ENCODE data around the gene ATXN1. TPM values are rescaled to one million over a fixed set of nuclear protein-coding genes. Genes with fewer than 3 reads are reported as not detected.

The ATXN1 gene
- polyA plus RNA-seq, 1 donor from 2014 or later = 28.2 TPM

- Histone ChIP-seq H3K4me3 (ENCODE audit: low read length) (no peak overlapping the region), H3K79me2 (replicated peaks; ENCODE audit: insufficient read depth, low read length) (no peaks in the 10 kb centered on the region), H3K9ac (ENCODE audit: low read length) (no peak overlapping the region), H3K27me3 (ENCODE audit: insufficient read depth, low read depth, low read length) (no peaks in the 10 kb centered on the region), H4K20me1 (ENCODE audit: insufficient read depth) (no peaks in the 10 kb centered on the region), H3F3A (ENCODE audit: insufficient read depth, low read length, poor library complexity, severe bottlenecking) (no peaks in the 10 kb centered on the region), H3K9me3 (ENCODE audit: low read length) (no peaks in the 10 kb centered on the region), H3K27ac (ENCODE audit: low read length) (no peak overlapping the region), H2AFZ (ENCODE audit: low read depth, low read length) (no peak overlapping the region), H3K36me3 (ENCODE audit: insufficient read depth, low read length) (no peaks in the 10 kb centered on the region), H3K9me2 (ENCODE audit: insufficient read depth, low read length) (no peaks in the 10 kb centered on the region), H3K4me2 (ENCODE audit: low read length) (no peak overlapping the region)
- no peak for TF ChIP-seq EZH2 (IDR thresholded peaks at IDR 0.05; ENCODE audit: borderline replicate concordance, insufficient read depth, low read length, poor library complexity, severe bottlenecking)
- no peak for TF ChIP-seq TAF1 (IDR thresholded peaks at IDR 0.05; ENCODE audit: low read depth)
- no peak for TF ChIP-seq SMC3 (conservative IDR thresholded peaks at IDR 0.05; ENCODE audit: poor library complexity)
- TF ChIP-seq RAD21 (conservative IDR thresholded peaks at IDR 0.05) = no peak
- TF ChIP-seq, protein P1, sequence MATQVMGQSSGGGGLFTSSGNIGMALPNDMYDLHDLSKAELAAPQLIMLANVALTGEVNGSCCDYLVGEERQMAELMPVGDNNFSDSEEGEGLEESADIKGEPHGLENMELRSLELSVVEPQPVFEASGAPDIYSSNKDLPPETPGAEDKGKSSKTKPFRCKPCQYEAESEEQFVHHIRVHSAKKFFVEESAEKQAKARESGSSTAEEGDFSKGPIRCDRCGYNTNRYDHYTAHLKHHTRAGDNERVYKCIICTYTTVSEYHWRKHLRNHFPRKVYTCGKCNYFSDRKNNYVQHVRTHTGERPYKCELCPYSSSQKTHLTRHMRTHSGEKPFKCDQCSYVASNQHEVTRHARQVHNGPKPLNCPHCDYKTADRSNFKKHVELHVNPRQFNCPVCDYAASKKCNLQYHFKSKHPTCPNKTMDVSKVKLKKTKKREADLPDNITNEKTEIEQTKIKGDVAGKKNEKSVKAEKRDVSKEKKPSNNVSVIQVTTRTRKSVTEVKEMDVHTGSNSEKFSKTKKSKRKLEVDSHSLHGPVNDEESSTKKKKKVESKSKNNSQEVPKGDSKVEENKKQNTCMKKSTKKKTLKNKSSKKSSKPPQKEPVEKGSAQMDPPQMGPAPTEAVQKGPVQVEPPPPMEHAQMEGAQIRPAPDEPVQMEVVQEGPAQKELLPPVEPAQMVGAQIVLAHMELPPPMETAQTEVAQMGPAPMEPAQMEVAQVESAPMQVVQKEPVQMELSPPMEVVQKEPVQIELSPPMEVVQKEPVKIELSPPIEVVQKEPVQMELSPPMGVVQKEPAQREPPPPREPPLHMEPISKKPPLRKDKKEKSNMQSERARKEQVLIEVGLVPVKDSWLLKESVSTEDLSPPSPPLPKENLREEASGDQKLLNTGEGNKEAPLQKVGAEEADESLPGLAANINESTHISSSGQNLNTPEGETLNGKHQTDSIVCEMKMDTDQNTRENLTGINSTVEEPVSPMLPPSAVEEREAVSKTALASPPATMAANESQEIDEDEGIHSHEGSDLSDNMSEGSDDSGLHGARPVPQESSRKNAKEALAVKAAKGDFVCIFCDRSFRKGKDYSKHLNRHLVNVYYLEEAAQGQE (IDR thresholded peaks at IDR 0.05; ENCODE audit: borderline replicate concordance) = no peak
- TF ChIP-seq, protein P2, sequence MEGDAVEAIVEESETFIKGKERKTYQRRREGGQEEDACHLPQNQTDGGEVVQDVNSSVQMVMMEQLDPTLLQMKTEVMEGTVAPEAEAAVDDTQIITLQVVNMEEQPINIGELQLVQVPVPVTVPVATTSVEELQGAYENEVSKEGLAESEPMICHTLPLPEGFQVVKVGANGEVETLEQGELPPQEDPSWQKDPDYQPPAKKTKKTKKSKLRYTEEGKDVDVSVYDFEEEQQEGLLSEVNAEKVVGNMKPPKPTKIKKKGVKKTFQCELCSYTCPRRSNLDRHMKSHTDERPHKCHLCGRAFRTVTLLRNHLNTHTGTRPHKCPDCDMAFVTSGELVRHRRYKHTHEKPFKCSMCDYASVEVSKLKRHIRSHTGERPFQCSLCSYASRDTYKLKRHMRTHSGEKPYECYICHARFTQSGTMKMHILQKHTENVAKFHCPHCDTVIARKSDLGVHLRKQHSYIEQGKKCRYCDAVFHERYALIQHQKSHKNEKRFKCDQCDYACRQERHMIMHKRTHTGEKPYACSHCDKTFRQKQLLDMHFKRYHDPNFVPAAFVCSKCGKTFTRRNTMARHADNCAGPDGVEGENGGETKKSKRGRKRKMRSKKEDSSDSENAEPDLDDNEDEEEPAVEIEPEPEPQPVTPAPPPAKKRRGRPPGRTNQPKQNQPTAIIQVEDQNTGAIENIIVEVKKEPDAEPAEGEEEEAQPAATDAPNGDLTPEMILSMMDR (IDR thresholded peaks at IDR 0.05; ENCODE audit: poor library complexity, severe bottlenecking) = no peak
- TF ChIP-seq EP300 (conservative IDR thresholded peaks at IDR 0.05; ENCODE audit: poor library complexity, severe bottlenecking) = no peak
- TF ChIP-seq POLR2AphosphoS5 (IDR thresholded peaks at IDR 0.05) = no peak
- no peak for TF ChIP-seq MXI1 (conservative IDR thresholded peaks at IDR 0.05; ENCODE audit: poor library complexity, severe bottlenecking)
Measured at GRCh38 chr6:16402581-16402900, 358.7 kb downstream of the ATXN1 start.

DNA sequence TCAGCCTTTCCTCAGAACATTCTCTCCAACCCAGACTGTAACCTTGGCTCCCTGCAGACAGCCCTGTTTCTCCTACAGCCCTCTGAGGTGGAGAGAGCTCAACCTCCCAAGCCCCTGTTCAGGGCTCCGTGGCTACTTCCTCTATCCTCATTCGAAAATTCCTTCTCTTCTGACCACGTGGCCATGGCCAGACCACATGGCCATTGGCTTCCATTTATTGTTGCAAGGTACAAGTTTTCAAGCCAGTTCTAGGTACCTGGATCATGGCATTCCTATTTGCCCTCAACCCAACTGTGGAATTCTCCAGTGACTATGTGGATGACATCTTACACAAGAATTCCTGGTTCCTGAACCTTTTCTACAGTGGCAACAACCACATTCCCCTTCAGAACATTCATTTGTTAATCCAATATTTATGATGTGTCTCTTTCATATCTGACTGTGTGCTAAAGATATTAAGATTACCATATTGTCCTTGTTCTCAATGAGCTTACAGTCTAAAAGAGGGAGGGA, 361.0 kb downstream of the ATXN1 start:
- H4K20me1 ChIP-seq (ENCODE audit: insufficient read depth) = no peaks in the 10 kb centered on the region
- H3K27me3 ChIP-seq (ENCODE audit: insufficient read depth, low read depth, low read length) = no peaks in the 10 kb centered on the region
- H3K9me3 ChIP-seq (ENCODE audit: low read length) = no peaks in the 10 kb centered on the region
- no peaks in the 10 kb centered on the region for H3F3A ChIP-seq (ENCODE audit: insufficient read depth, low read length, poor library complexity, severe bottlenecking)
- no peak overlapping the region for H3K4me2 ChIP-seq (ENCODE audit: low read length)
- no peak overlapping the region for H3K27ac ChIP-seq (ENCODE audit: low read length)
- TF ChIP-seq POLR2AphosphoS5 (IDR thresholded peaks at IDR 0.05) (no peak), EP300 (conservative IDR thresholded peaks at IDR 0.05; ENCODE audit: poor library complexity, severe bottlenecking) (no peak), TAF1 (IDR thresholded peaks at IDR 0.05; ENCODE audit: low read depth) (no peak), EZH2 (IDR thresholded peaks at IDR 0.05; ENCODE audit: borderline replicate concordance, insufficient read depth, low read length, poor library complexity, severe bottlenecking) (no peak), RAD21 (conservative IDR thresholded peaks at IDR 0.05) (no peak), MXI1 (conservative IDR thresholded peaks at IDR 0.05; ENCODE audit: poor library complexity, severe bottlenecking) (no peak), SMC3 (conservative IDR thresholded peaks at IDR 0.05; ENCODE audit: poor library complexity) (no peak)
- TF ChIP-seq, protein P1 (IDR thresholded peaks at IDR 0.05; ENCODE audit: borderline replicate concordance) = no peak
- TF ChIP-seq, protein P2 (IDR thresholded peaks at IDR 0.05; ENCODE audit: poor library complexity, severe bottlenecking) = no peak
- H3K36me3 ChIP-seq (ENCODE audit: insufficient read depth, low read length) = no peaks in the 10 kb centered on the region
- no peaks in the 10 kb centered on the region for H3K79me2 ChIP-seq (replicated peaks; ENCODE audit: insufficient read depth, low read length)
- H3K9me2 ChIP-seq (ENCODE audit: insufficient read depth, low read length) = no peaks in the 10 kb centered on the region
- no peak overlapping the region for H2AFZ ChIP-seq (ENCODE audit: low read depth, low read length)
- no peak overlapping the region for H3K9ac ChIP-seq (ENCODE audit: low read length)
- no peak overlapping the region for H3K4me3 ChIP-seq (ENCODE audit: low read length)

All from neural cell (in vitro differentiated cells).